ENCODE data around the gene CD27. TPM values are rescaled to one million over a fixed set of nuclear protein-coding genes. Genes with fewer than 3 reads are reported as not detected.
A peak's percentile ranks its signal among the peaks of the same experiment; 100 is the strongest.

Gene CD27
- total RNA-seq, 1 donor = not detected

DNA sequence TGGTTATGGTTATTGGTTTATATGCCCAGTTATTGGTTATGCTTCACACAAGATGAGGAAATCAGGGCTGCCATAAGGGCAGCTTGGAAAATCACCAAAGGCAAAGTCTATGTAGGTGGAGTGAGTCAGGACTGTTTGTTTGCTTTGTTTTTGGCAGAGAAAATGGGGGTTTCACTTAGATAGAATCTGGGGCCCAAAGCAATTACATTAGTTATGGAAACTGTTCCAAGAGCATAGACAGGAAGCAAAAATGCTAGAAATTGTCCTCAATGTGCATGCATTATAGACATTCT is 23.5 kb downstream of the CD27 start:
- H3K4me3 ChIP-seq (ENCODE audit: insufficient read depth, low read length) = peak overlapping the region; percentile 4
- H3K4me1 ChIP-seq (ENCODE audit: insufficient read depth, low read length) = peaks cover 30% of the 10 kb centered on the region
- TF ChIP-seq, protein P1, sequence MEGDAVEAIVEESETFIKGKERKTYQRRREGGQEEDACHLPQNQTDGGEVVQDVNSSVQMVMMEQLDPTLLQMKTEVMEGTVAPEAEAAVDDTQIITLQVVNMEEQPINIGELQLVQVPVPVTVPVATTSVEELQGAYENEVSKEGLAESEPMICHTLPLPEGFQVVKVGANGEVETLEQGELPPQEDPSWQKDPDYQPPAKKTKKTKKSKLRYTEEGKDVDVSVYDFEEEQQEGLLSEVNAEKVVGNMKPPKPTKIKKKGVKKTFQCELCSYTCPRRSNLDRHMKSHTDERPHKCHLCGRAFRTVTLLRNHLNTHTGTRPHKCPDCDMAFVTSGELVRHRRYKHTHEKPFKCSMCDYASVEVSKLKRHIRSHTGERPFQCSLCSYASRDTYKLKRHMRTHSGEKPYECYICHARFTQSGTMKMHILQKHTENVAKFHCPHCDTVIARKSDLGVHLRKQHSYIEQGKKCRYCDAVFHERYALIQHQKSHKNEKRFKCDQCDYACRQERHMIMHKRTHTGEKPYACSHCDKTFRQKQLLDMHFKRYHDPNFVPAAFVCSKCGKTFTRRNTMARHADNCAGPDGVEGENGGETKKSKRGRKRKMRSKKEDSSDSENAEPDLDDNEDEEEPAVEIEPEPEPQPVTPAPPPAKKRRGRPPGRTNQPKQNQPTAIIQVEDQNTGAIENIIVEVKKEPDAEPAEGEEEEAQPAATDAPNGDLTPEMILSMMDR (IDR thresholded peaks at IDR 0.05; ENCODE audit: extremely low read depth, low read depth, low read length) = no peak
- no peak overlapping the region for H3K27ac ChIP-seq (ENCODE audit: low read depth, low read length)
- H3K4me2 ChIP-seq (ENCODE audit: insufficient read depth, low read length) = peak overlapping the region; percentile 91
- H3K36me3 ChIP-seq (ENCODE audit: insufficient read depth, low read length) = peaks cover 33% of the 10 kb centered on the region
- no peaks in the 10 kb centered on the region for H3K9me3 ChIP-seq (ENCODE audit: low read depth, low read length)
- H3K79me2 ChIP-seq (ENCODE audit: insufficient read depth, low read length) = peaks cover 36% of the 10 kb centered on the region
- no peaks in the 10 kb centered on the region for H3K27me3 ChIP-seq (ENCODE audit: insufficient read depth, low read length)
- DNase-seq (ENCODE audit: insufficient read length, low spot score, missing footprints) = peak; percentile 55
- no peak overlapping the region for H2AFZ ChIP-seq (ENCODE audit: low read length)
- H4K20me1 ChIP-seq (ENCODE audit: insufficient read depth, low read length) = peaks cover 16% of the 10 kb centered on the region

DNA sequence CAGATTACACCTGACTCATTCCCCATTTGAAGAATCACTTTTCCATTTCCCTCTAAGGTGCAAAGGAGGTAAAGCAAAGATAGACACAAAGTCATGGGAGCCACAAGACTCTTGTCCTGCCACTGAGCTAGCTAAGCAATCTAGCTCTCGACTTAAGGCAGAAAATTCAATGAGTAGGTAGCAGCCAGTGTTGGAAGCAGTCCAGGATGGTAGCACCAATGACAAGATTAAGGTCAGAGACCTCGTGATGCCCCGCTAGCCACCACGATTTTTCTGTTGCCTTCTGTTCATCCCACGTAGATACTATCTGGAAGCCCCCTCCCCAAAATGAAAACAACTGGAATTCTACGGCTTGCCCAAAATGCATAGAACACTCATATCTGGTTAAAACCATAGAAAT is 24.3 kb downstream of the CD27 start:
- peak overlapping the region; percentile 91 for H3K4me2 ChIP-seq (ENCODE audit: insufficient read depth, low read length)
- DNase-seq (ENCODE audit: insufficient read length, low spot score, missing footprints) = no peak
- peaks cover 24% of the 10 kb centered on the region for H3K36me3 ChIP-seq (ENCODE audit: insufficient read depth, low read length)
- no peak overlapping the region for H3K27ac ChIP-seq (ENCODE audit: low read depth, low read length)
- H3K4me1 ChIP-seq (ENCODE audit: insufficient read depth, low read length) = peaks cover 30% of the 10 kb centered on the region
- H4K20me1 ChIP-seq (ENCODE audit: insufficient read depth, low read length) = peaks cover 16% of the 10 kb centered on the region
- no peak overlapping the region for H2AFZ ChIP-seq (ENCODE audit: low read length)
- no peaks in the 10 kb centered on the region for H3K9me3 ChIP-seq (ENCODE audit: low read depth, low read length)
- H3K79me2 ChIP-seq (ENCODE audit: insufficient read depth, low read length) = peaks cover 36% of the 10 kb centered on the region
- no peaks in the 10 kb centered on the region for H3K27me3 ChIP-seq (ENCODE audit: insufficient read depth, low read length)
- TF ChIP-seq, protein P1 (IDR thresholded peaks at IDR 0.05; ENCODE audit: extremely low read depth, low read depth, low read length) = no peak
- H3K4me3 ChIP-seq (ENCODE audit: insufficient read depth, low read length) = peak overlapping the region; percentile 95

DNA sequence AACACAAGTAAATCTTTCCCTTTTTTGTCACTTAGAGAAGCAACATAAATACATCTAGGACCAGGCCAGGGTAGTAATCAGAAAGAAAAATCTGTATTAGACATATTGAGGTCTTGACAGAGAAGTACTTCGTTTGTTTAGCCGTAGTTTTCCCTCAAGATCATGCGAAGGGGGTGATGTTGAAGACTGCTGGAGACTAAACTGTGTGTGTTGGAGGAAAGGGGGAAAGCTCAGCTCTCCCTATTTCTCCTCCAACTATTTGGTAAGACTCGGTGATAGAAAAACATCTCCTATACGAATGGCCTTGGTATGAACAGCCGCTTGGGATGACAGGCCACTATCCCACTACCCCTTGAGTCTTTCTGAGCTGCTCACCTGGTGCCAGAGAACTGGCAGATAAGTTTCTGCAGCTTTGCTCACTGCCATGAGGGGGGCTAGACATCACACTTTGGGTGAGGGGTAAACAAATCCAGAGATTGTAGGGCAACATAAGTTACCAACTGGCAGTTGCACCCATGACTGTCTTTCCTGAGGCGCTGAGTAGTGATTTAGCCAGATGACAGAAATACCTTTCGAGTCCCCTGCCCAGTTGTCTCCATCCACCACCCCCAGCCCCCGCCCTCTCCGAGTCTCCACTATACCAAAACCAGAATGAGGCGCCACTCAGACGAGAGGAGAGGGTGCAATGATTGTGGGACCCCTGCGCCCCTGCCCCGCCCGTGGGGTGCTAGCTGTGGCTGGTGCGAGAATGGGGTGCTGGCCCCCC is 25.0 kb downstream of the CD27 start:
- peak; percentile 77 for DNase-seq (ENCODE audit: insufficient read length, low spot score, missing footprints)
- Histone ChIP-seq H3K9me3 (ENCODE audit: low read depth, low read length) (no peaks in the 10 kb centered on the region), H3K4me3 (ENCODE audit: insufficient read depth, low read length) (peak overlapping the region; percentile 95), H2AFZ (ENCODE audit: low read length) (no peak overlapping the region), H3K27me3 (ENCODE audit: insufficient read depth, low read length) (no peaks in the 10 kb centered on the region), H3K4me2 (ENCODE audit: insufficient read depth, low read length) (peak overlapping the region; percentile 91), H3K4me1 (ENCODE audit: insufficient read depth, low read length) (peaks cover 30% of the 10 kb centered on the region), H4K20me1 (ENCODE audit: insufficient read depth, low read length) (peaks cover 16% of the 10 kb centered on the region), H3K36me3 (ENCODE audit: insufficient read depth, low read length) (peaks cover 17% of the 10 kb centered on the region), H3K27ac (ENCODE audit: low read depth, low read length) (peak overlapping the region; percentile 36), H3K79me2 (ENCODE audit: insufficient read depth, low read length) (peaks cover 36% of the 10 kb centered on the region)
- TF ChIP-seq, protein P1 (IDR thresholded peaks at IDR 0.05; ENCODE audit: extremely low read depth, low read depth, low read length) = no peak

DNA sequence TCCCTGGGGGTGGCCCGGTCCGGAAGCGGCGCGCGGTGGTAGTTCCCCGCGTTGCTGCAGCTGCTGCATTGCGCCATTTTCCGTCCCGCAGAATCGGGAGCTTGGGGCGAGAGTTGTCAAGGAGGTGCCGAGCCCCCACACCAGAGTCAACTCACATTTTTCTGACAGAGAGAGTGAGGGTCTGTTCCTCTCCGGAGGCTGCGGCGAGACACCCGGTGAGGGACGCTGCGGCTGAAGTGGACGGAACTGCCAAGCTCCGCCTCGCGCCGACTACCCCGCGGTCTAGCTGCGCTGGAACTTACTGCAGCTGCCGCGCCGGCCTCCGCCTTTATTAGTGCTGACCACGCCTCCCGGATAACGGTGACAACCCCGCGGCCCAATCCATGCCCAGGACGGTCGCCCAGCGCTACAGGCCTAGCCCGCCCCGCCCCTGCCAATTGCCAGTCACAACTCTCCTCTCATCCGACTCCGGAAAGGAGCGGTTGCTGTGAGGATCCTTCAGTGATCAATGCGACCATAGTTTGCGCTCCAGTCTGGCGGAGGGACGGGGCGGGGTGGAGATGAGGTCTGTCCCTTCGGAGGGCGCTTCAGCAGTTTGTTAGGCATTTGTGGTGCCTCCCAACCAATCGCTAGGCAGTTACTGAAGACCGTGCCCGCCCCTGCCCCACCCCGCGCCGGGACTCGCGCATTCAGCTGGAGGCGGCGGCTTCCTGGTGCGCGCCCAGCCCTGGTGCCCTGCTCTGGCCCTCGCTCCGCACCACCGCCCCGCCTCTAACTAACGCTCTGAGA is 25.8 kb downstream of the CD27 start, which contains the start of gene VAMP1:
Gene VAMP1, minus strand, starts transcription at position 303 of the 789 bp plus-strand sequence. Its CDS starts 146 bp downstream, at position 157.
- peak within 1 kb of the TSS; percentile 36 for H3K27ac ChIP-seq (ENCODE audit: low read depth, low read length)
- peaks cover 30% of the 10 kb centered on the region for H3K4me1 ChIP-seq (ENCODE audit: insufficient read depth, low read length)
- H3K9me3 ChIP-seq (ENCODE audit: low read depth, low read length) = no peaks in the 10 kb centered on the region
- H3K4me3 ChIP-seq (ENCODE audit: insufficient read depth, low read length) = peak within 1 kb of the TSS; percentile 95
- no peaks in the 10 kb centered on the region for H3K27me3 ChIP-seq (ENCODE audit: insufficient read depth, low read length)
- peaks cover 16% of the 10 kb centered on the region for H4K20me1 ChIP-seq (ENCODE audit: insufficient read depth, low read length)
- TF ChIP-seq, protein P1 (IDR thresholded peaks at IDR 0.05; ENCODE audit: extremely low read depth, low read depth, low read length) = no peak
- peak within 1 kb of the TSS; percentile 99 for H2AFZ ChIP-seq (ENCODE audit: low read length)
- peaks cover 36% of the 10 kb centered on the region for H3K79me2 ChIP-seq (ENCODE audit: insufficient read depth, low read length)
- H3K36me3 ChIP-seq (ENCODE audit: insufficient read depth, low read length) = peaks cover 13% of the 10 kb centered on the region
- DNase-seq (ENCODE audit: insufficient read length, low spot score, missing footprints) = peak; percentile 99
- H3K4me2 ChIP-seq (ENCODE audit: insufficient read depth, low read length) = peak within 1 kb of the TSS; percentile 91

Measured in osteoblast (primary cell).